CD4-positive, CD25-positive, alpha-beta regulatory T cell (primary cell): ENCODE measurements around the gene POLR2J. TPM values are rescaled to one million over a fixed set of nuclear protein-coding genes. Genes with fewer than 3 reads are reported as not detected.
A peak's percentile ranks its signal among the peaks of the same experiment; 100 is the strongest.
"Not testable (repeated sequence)": the region's sequence is repeated elsewhere in the genome, so short reads cannot be mapped to it uniquely, and the experiment has no call there.

Source experiments
- ATAC-seq, 2 donors: fragments of 150-1000 bp; cut with Tn5 transposase; one replicate each; pipeline ENCODE4 v1.10.0; 2021; ENCODE audit warnings: low read depth in 2 of 2, moderate number of reproducible peaks in 2 of 2, moderate library complexity in 1 of 2
- DNase-seq, 3 donors: peaks; one replicate each; pipeline versions ENCODE4 v3.0.0 to v3.0.0-alpha.2; 2012 to 2022; ENCODE audit warnings: mixed read lengths in 1 of 3
- H3K27ac ChIP-seq: one replicate; pipeline ENCODE4 v1.7.0; 2013; ENCODE audit warnings: mild to moderate bottlenecking, low read length; ENCODE audit not compliant: insufficient read depth, poor library complexity, severe bottlenecking
- H3K27me3 ChIP-seq: one replicate; pipeline ENCODE4 v1.7.0; 2013; ENCODE audit warnings: low read length; ENCODE audit not compliant: control insufficient read depth, insufficient read depth
- H3K36me3 ChIP-seq: one replicate; pipeline ENCODE4 v1.7.0; 2013; ENCODE audit warnings: mild to moderate bottlenecking, low read length, moderate library complexity; ENCODE audit not compliant: control insufficient read depth, insufficient read depth
- H3K4me1 ChIP-seq: 2 replicates; pipeline ENCODE4 v1.7.0; 2013; ENCODE audit warnings: mild to moderate bottlenecking, low read length; ENCODE audit not compliant: insufficient read depth, control insufficient read depth, poor library complexity, severe bottlenecking
- H3K4me3 ChIP-seq: one replicate; pipeline ENCODE4 v1.7.0; 2013; ENCODE audit warnings: low read depth, mild to moderate bottlenecking, low read length, moderate library complexity
- H3K9me3 ChIP-seq, 2 experiments: 1 replicate in 1 of 2; 2 replicates in 1 of 2; pipeline ENCODE4 v1.7.0; 2013; ENCODE audit warnings: low read length in 2 of 2, mild to moderate bottlenecking in 1 of 2, moderate library complexity in 1 of 2; ENCODE audit not compliant: control insufficient read depth in 2 of 2
- H3K27ac Mint-ChIP-seq, 3 donors: one replicate each; pipeline ENCODE4 v1.8.0; 2020 to 2022; ENCODE audit warnings: mild to moderate bottlenecking in 3 of 3, mixed read lengths in 3 of 3, moderate library complexity in 2 of 3
- H3K27me3 Mint-ChIP-seq: one replicate; pipeline ENCODE4 v1.8.0; 2022; ENCODE audit warnings: mild to moderate bottlenecking, mixed read lengths
- H3K36me3 Mint-ChIP-seq: one replicate; pipeline ENCODE4 v1.8.0; 2020; ENCODE audit warnings: mixed read lengths
- H3K4me1 Mint-ChIP-seq, 4 donors: one replicate each; pipeline ENCODE4 v1.8.0; 2020 to 2022; ENCODE audit warnings: mixed read lengths in 4 of 4, mild to moderate bottlenecking in 1 of 4
- H3K4me3 Mint-ChIP-seq, 4 donors: one replicate each; pipeline ENCODE4 v1.8.0; 2020 to 2022; ENCODE audit warnings: mild to moderate bottlenecking in 4 of 4, mixed read lengths in 4 of 4, moderate library complexity in 3 of 4
- H3K9me3 Mint-ChIP-seq, 7 donors: one replicate each; pipeline ENCODE4 v1.8.0; 2020 to 2022; ENCODE audit warnings: mixed read lengths in 7 of 7, mild to moderate bottlenecking in 3 of 7, moderate library complexity in 2 of 7
- polyA plus RNA-seq, 4 donors: library from polyadenylated mRNA; unstranded; fragments of 300-500 nt; fragmentation: Illumina TruSeq; gene quantifications; one replicate each; pipeline ENCODE4 v1.2.3, GENCODE V29; 2021
- total RNA-seq: library from RNA; stranded (reverse); gene quantifications from one replicate; pipeline ENCODE4 v1.2.3, GENCODE V29; 2022

The POLR2J gene
- 39.1 TPM for total RNA-seq
- 100 to 1,000 TPM in 3 of 4 donors, 10 to 100 TPM in 1; 73.9 to 109 (median 104) TPM for polyA plus RNA-seq

- peak; percentile 87 to 89 for ATAC-seq
- peak; percentile 82 to 92 (median 88) for DNase-seq
- H3K4me1 ChIP-seq, H3K9me3 ChIP-seq, H3K36me3 Mint-ChIP-seq, H3K27ac ChIP-seq, H3K9me3 Mint-ChIP-seq, H3K27me3 Mint-ChIP-seq, H3K4me1 Mint-ChIP-seq, H3K4me3 ChIP-seq, H3K27me3 ChIP-seq, H3K36me3 ChIP-seq: not testable (repeated sequence)
- Mint-ChIP-seq H3K27ac (peak within 1 kb of the TSS; percentile 66 to 86 (median 80)), H3K4me3 (peak within 1 kb of the TSS; percentile 93 to 98 (median 94))
These were observed at the start of gene POLR2J for GRCh38 chr7:102478314-102479208. Gene POLR2J, minus strand, starts transcription at chr7:102478922. Its CDS starts 62 bp downstream, at chr7:102478860.

DNA sequence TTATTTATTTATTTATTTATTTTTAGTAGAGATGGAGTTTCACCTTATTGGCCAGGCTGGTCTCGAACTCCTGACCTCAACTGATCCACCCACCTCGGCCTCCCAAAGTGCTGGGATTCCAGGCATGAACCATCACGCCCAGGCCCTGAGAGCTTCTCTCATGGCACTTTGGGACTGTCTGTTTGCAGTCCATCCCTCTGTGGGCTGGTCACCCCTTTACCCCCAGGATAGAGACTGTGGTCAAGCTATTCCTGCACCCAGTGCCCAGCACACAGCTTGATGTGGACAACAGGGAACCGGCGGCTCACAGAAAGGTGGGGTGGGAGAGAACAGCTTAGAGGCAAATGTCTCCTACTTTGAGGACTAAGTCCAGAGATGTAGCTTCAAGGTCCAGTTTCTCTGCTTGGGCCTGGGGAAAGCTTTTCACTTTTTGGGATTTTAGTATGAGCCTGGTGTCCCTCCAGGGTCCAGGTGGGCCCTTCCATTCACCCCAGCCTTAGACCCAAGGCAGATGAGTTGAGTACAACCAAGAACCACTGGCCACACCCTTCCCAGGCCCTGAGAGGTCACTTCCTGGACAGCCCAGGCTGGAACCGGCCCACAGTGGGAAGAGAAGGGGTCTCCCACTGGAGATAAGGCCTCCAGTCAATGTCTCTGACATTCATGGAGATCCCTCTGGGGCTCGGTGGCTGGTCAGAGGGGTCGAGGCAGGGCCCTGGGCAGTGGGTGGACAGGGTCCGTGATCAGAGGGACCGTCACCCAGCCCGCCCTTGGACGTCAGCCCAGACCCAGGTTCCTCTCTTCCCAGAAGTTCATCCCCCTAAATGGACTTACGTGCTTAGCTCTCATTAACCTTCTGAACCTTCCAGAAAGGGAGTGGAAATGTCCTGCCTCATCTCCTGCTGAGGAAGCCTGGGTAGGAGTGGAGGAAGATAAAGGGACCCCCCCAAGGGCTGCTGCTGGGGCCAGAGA, 49.4 kb upstream of the POLR2J start:
- DNase-seq, H3K27me3 ChIP-seq, H3K9me3 Mint-ChIP-seq, H3K27me3 Mint-ChIP-seq, H3K27ac Mint-ChIP-seq, H3K36me3 ChIP-seq, H3K4me3 Mint-ChIP-seq, H3K4me3 ChIP-seq, H3K27ac ChIP-seq, H3K4me1 ChIP-seq, H3K4me1 Mint-ChIP-seq, H3K36me3 Mint-ChIP-seq, H3K9me3 ChIP-seq, ATAC-seq: not testable (repeated sequence)

GRCh38 chr7:102527182-102527581, 48.5 kb upstream of the POLR2J start:
- ATAC-seq, H3K4me1 Mint-ChIP-seq, H3K4me3 ChIP-seq, H3K36me3 ChIP-seq, H3K27ac Mint-ChIP-seq, H3K9me3 Mint-ChIP-seq, H3K27me3 ChIP-seq, H3K4me3 Mint-ChIP-seq, H3K27ac ChIP-seq, H3K27me3 Mint-ChIP-seq, H3K36me3 Mint-ChIP-seq, H3K9me3 ChIP-seq, DNase-seq, H3K4me1 ChIP-seq: not testable (repeated sequence)

DNA sequence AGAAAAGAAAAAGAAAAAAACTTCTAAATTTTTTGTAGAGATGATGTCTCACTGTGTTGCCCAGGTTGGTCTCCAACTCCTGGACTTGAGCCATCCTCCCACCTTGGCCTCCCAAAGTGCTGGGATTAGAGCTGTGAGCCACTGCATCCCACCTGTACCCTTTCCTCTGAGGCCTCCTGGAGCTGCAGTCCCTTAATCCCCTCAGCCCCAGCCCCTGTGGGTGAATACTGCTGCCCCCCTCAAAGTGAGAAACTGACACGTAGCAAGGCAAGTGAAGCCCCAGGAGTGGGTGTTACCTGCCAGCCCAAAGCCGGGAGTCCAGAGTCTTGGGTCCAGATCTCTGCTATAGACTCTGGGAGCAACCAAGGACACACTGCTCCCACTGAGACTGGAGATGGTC, 46.1 kb upstream of the POLR2J start:
- H3K4me3 Mint-ChIP-seq, H3K27ac Mint-ChIP-seq, H3K4me1 ChIP-seq, H3K27me3 ChIP-seq, H3K27me3 Mint-ChIP-seq, H3K9me3 ChIP-seq, H3K9me3 Mint-ChIP-seq, H3K4me3 ChIP-seq, H3K36me3 ChIP-seq, DNase-seq, H3K36me3 Mint-ChIP-seq, H3K27ac ChIP-seq, ATAC-seq, H3K4me1 Mint-ChIP-seq: not testable (repeated sequence)

- H3K9me3 ChIP-seq, H3K4me3 Mint-ChIP-seq, H3K36me3 ChIP-seq, H3K27ac Mint-ChIP-seq, H3K36me3 Mint-ChIP-seq, H3K4me1 ChIP-seq, ATAC-seq, DNase-seq, H3K4me3 ChIP-seq, H3K27me3 ChIP-seq, H3K4me1 Mint-ChIP-seq, H3K27me3 Mint-ChIP-seq, H3K27ac ChIP-seq, H3K9me3 Mint-ChIP-seq: not testable (repeated sequence)
These were observed 42.1 kb upstream of the POLR2J start for GRCh38 chr7:102520797-102521196.

GRCh38 chr7:102517550-102518147, 38.9 kb upstream of the POLR2J start, which contains the start of gene RASA4B:
Gene RASA4B, minus strand, starts transcription at chr7:102517777. Its CDS starts 67 bp downstream, at chr7:102517710.
- not testable (repeated sequence) for H3K27ac Mint-ChIP-seq, H3K36me3 ChIP-seq, H3K9me3 Mint-ChIP-seq, H3K27ac ChIP-seq, H3K27me3 ChIP-seq, H3K27me3 Mint-ChIP-seq, H3K36me3 Mint-ChIP-seq, H3K4me1 ChIP-seq, H3K9me3 ChIP-seq, H3K4me1 Mint-ChIP-seq
- peak within 1 kb of the TSS; percentile 44 for H3K4me3 ChIP-seq
- ATAC-seq: peak; percentile 98
- peak in 2 of 3 donors; percentile 2 to 37 for DNase-seq
- peak within 1 kb of the TSS in 2 of 4 donors; percentile 38 to 62 for H3K4me3 Mint-ChIP-seq

GRCh38 chr7:102516951-102517350, 38.2 kb upstream of the POLR2J start:
- H3K4me3 ChIP-seq, H3K4me1 ChIP-seq, H3K4me3 Mint-ChIP-seq, H3K9me3 Mint-ChIP-seq, H3K9me3 ChIP-seq, H3K27ac Mint-ChIP-seq, H3K27me3 Mint-ChIP-seq, DNase-seq, H3K36me3 ChIP-seq, H3K4me1 Mint-ChIP-seq, ATAC-seq, H3K36me3 Mint-ChIP-seq, H3K27ac ChIP-seq, H3K27me3 ChIP-seq: not testable (repeated sequence)
